HepG2 (cell line): Measurements from ENCODE around the gene COPS6. TPM values are rescaled to one million over a fixed set of nuclear protein-coding genes. Genes with fewer than 3 reads are reported as not detected.

Experiments
- ATAC-seq: fragments of 200-7000 bp; cut with Tn5 transposase; 3 replicates; pipeline ENCODE4 v1.9.1; 2020; ENCODE audit warnings: mild to moderate bottlenecking, moderate library complexity
- BruUV-seq: library from RNA; stranded (reverse); fragments of 400-500 nt; replicated peaks from 2 replicates; lab custom pipeline; 2021; lab: Mats Ljungman, UMichigan
- CTCF ChIA-PET: fragments of 300-600 bp; formaldehyde crosslinking; extraction: SDS; loops from one replicate; lab custom pipeline; 2021; ENCODE audit warnings: low total read pairs, inconsistent platforms, low intra/inter-chr PET ratio; lab: Yijun Ruan, JAX
- POLR2A ChIA-PET: fragments of 350-600 bp; sonication (Branson Sonifier 250); formaldehyde crosslinking; loops from one replicate; lab custom pipeline; 2020; ENCODE audit warnings: antibody characterized with exemption, inconsistent platforms; lab: Yijun Ruan, JAX
- DNase-seq: peaks from one replicate; pipeline ENCODE4 v3.0.0-alpha.2; 2015; ENCODE audit warnings: low spot score
- FAIRE-seq: peaks from 3 replicates; lab custom pipeline; 2011; peaks lifted over from hg19 to GRCh38; lab: Jason Lieb, UNC
- H2AFZ ChIP-seq: one replicate; pipeline ENCODE4 v1.6.1; 2011; ENCODE audit warnings: low read length, inconsistent platforms
- H3K27ac ChIP-seq: fragments of 300-600 bp; 3 replicates; pipeline ENCODE4 v1.8.0; 2011; ENCODE audit warnings: mixed run types, mild to moderate bottlenecking, mixed read lengths, low read length, inconsistent platforms; ENCODE audit not compliant: insufficient read depth; ENCODE audit errors: extremely low read length
- H3K27me3 ChIP-seq, 2 experiments: fragments of 200-600 bp in 1 of 2; 2 replicates in 1 of 2; 3 replicates in 1 of 2; pipeline versions ENCODE4 v1.6.0 to v1.8.0; 2011; ENCODE audit warnings: low read length in 2 of 2, mild to moderate bottlenecking in 2 of 2, moderate library complexity in 2 of 2, inconsistent platforms in 1 of 2; ENCODE audit not compliant: insufficient read depth in 2 of 2, control insufficient read depth in 1 of 2
- H3K36me3 ChIP-seq, 2 experiments: fragments of 200-600 bp in 1 of 2; replicated peaks in 1 of 2; 2 replicates in 1 of 2; 3 replicates in 1 of 2; pipeline versions ENCODE4 v1.5.1 to v1.8.0; 2011; ENCODE audit warnings: low read length in 2 of 2, inconsistent platforms in 1 of 2; ENCODE audit not compliant: insufficient read depth in 2 of 2, control insufficient read depth in 1 of 2
- H3K4me1 ChIP-seq: 2 replicates; pipeline ENCODE4 v1.5.1; 2012; ENCODE audit warnings: low read length, inconsistent platforms; ENCODE audit not compliant: insufficient read depth
- H3K4me2 ChIP-seq: 2 replicates; pipeline ENCODE4 v1.6.0; 2011; ENCODE audit warnings: low read depth, low read length, inconsistent platforms
- H3K4me3 ChIP-seq, 3 experiments: fragments of 200-600 bp in 1 of 3; sonication (generic), shearing (Covaris generic) in 1 of 3; replicated peaks in 1 of 3; 2 replicates each; pipeline ENCODE4 v1.5.1; 2011 to 2016; ENCODE audit warnings: low read length in 3 of 3, inconsistent platforms in 2 of 3, low read depth in 2 of 3, mild to moderate bottlenecking in 2 of 3, control low read depth in 1 of 3, mixed read lengths in 1 of 3; ENCODE audit not compliant: insufficient read depth in 1 of 3
- H3K79me2 ChIP-seq: one replicate; pipeline ENCODE4 v1.6.1; 2011; ENCODE audit warnings: low read length, inconsistent platforms; ENCODE audit not compliant: insufficient read depth
- H3K9ac ChIP-seq: 2 replicates; pipeline ENCODE4 v1.6.0; 2011; ENCODE audit warnings: mild to moderate bottlenecking, low read depth, low read length, inconsistent platforms; ENCODE audit not compliant: insufficient read depth
- H3K9me3 ChIP-seq: 2 replicates; pipeline ENCODE4 v1.5.1; 2012; ENCODE audit warnings: mild to moderate bottlenecking, low read length
- H4K20me1 ChIP-seq: 2 replicates; pipeline ENCODE4 v1.6.0; 2011; ENCODE audit warnings: inconsistent platforms, mild to moderate bottlenecking, low read length, moderate library complexity; ENCODE audit not compliant: insufficient read depth
- FIP1L1 ChIP-seq: fragments of 200-400 bp; formaldehyde crosslinking; IDR thresholded peaks from 2 replicates; pipeline ENCODE4 v1.6.1; 2018; ENCODE audit warnings: low read depth, mild to moderate bottlenecking, low read length, moderate library complexity, borderline replicate concordance; ENCODE audit not compliant: insufficient read depth
- POLR2G ChIP-seq: fragments of 200-400 bp; formaldehyde crosslinking; IDR thresholded peaks from 2 replicates; pipeline ENCODE4 v1.6.1; 2018; ENCODE audit warnings: mild to moderate bottlenecking, low read depth, low read length, moderate library complexity
- RBFOX2 ChIP-seq: fragments of 200-400 bp; formaldehyde crosslinking; IDR thresholded peaks from 2 replicates; pipeline ENCODE4 v1.6.1; 2017; ENCODE audit warnings: low read depth, mild to moderate bottlenecking, low read length
- RBM22 ChIP-seq: fragments of 200-400 bp; formaldehyde crosslinking; optimal IDR thresholded peaks from 2 replicates; pipeline ENCODE3; 2017; ENCODE audit warnings: mild to moderate bottlenecking, low read length, moderate library complexity
- STAG1 ChIP-seq: sonication (generic); formaldehyde crosslinking; IDR thresholded peaks from 2 replicates; pipeline ENCODE4 v1.4.0; 2020; ENCODE audit warnings: missing genetic modification reagents
- ZMAT3 ChIP-seq: sonication (generic); formaldehyde crosslinking; conservative IDR thresholded peaks from 2 replicates; pipeline ENCODE4 v1.7.0; 2021; ENCODE audit warnings: missing genetic modification reagents
- ZNF263 ChIP-seq: sonication (generic); formaldehyde crosslinking; IDR thresholded peaks from 2 replicates; pipeline ENCODE4 v1.4.0; 2020; ENCODE audit warnings: missing genetic modification reagents
- WGBS: methylation state at CpG from one replicate; pipeline ENCODE4 v1.1.6; 2017; ENCODE audit warnings: low lambda C conversion rate; 5-methylcytosine and 5-hydroxymethylcytosine counted together
- in situ Hi-C: cut with HindIII; loops from 2 replicates; pipeline ENCODE4 v1.10.0; 2017; ENCODE audit warnings: low pct_unique_long_range_greater_than_20kb; ENCODE audit not compliant: extremely low pct_ligation_motif_present
- intact Hi-C: fragments of 100-400 bp; cut with micrococcal nuclease; formaldehyde crosslinking; loops from one replicate; pipeline ENCODE4 v1.10.0; 2022; ENCODE audit not compliant: unreplicated experiment
- polyA plus RNA-seq, 8 experiments: library from polyadenylated mRNA; depleted of rRNA in 3 of 8; stranded (reverse) in 7 of 8; unstranded in 1 of 8; fragments of >200 nt; fragmentation: Illumina TruSeq in 4 of 8; extraction: Trizol in 4 of 8; gene quantifications; 2 replicates each; pipeline versions ENCODE4 v1.2.1 to v1.2.3, GENCODE V29; 2011 to 2016; ENCODE audit warnings: low read depth in 4 of 8, missing spikeins in 1 of 8, mixed read lengths in 1 of 8; ENCODE audit not compliant: insufficient read depth in 1 of 8
- total RNA-seq, 5 experiments: library from RNA; depleted of rRNA; stranded (reverse); fragments of >200 nt; fragmentation: Illumina TruSeq; extraction: Trizol; gene quantifications; 2 replicates each; pipeline ENCODE4 v1.2.3, GENCODE V29; 2016; ENCODE audit warnings: low read depth in 1 of 5
- TF ChIP-seq, protein P1 (sequence below): sonication (generic); formaldehyde crosslinking; conservative IDR thresholded peaks from 2 replicates; pipeline ENCODE4 v1.8.1; 2023; ENCODE audit warnings: missing genetic modification reagents

The COPS6 gene
- total and polyA plus RNA-seq, 2 of the 13 experiments (the other 11 are each of a cell fraction or from before 2014, with no cell fraction given): 33.4 to 117 TPM

DNA sequence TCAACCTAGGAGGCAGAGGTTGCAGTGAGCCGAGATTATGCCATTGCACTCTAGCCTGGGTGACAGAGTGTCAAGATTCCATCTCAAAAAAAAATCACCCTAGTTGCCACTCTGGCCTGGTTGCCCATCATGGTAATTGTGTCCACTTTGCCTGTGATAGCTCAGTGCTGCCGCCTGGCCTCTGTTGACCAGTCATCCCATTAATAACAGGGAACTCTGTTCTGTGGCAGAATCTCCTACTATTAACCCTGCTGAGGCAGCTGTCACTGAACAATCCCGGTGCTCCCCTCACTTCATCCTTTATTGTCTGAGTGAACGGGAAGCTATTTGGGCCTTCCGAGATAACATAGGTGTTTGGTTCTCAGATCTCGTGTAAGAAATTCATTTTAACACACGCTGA, 21.8 kb upstream of the COPS6 start:
- no peaks in the 10 kb centered on the region; the same call in 1 of the 2 replicates for H4K20me1 ChIP-seq
- H3K4me2 ChIP-seq: no peak overlapping the region
- ATAC-seq (peak; percentile 30), FAIRE-seq (no peak), DNase-seq (no peak)
- H3K27me3 ChIP-seq: no peaks in the 10 kb centered on the region
- in situ Hi-C loops (no loop called here), intact Hi-C loops (no loop called here)
- ChIA-PET POLR2A (interaction anchor here (1.3 to 1.9 kb wide), 2 partner anchors 11 to 12 kb away, joined by 3 to 10 read pairs; no protein-coding TSS in a partner anchor), CTCF (no interaction called here)
- no peak overlapping the region for H3K27ac ChIP-seq
- WGBS: 93% methylated on average over 6 of the region's 7 CpGs
- H3K36me3 ChIP-seq: peaks cover 17 to 41% of the 10 kb centered on the region in 2 experiments
- H2AFZ ChIP-seq: no peak overlapping the region
- no peak overlapping the region for H3K9ac ChIP-seq
- H3K4me3 ChIP-seq: no peak overlapping the region
- BruUV-seq: no TSS peak
- no peaks in the 10 kb centered on the region for H3K9me3 ChIP-seq
- H3K79me2 ChIP-seq: no peaks in the 10 kb centered on the region
- TF ChIP-seq STAG1 (CRISPR knock-in tag): peak; percentile 32
- 0 out of 2 replicates have a peak, but pooled peaks have one; percentile 51 for TF ChIP-seq ZNF263 (CRISPR knock-in tag)
- no peak for TF ChIP-seq ZMAT3 (CRISPR knock-in tag)
- TF ChIP-seq RBFOX2: 0 out of 2 replicates have a peak, but pooled peaks have one; percentile 16
- peak; percentile 48; the same call in 1 of the 2 replicates for TF ChIP-seq POLR2G
- peak; percentile 87 for TF ChIP-seq RBM22
- TF ChIP-seq, protein P1, sequence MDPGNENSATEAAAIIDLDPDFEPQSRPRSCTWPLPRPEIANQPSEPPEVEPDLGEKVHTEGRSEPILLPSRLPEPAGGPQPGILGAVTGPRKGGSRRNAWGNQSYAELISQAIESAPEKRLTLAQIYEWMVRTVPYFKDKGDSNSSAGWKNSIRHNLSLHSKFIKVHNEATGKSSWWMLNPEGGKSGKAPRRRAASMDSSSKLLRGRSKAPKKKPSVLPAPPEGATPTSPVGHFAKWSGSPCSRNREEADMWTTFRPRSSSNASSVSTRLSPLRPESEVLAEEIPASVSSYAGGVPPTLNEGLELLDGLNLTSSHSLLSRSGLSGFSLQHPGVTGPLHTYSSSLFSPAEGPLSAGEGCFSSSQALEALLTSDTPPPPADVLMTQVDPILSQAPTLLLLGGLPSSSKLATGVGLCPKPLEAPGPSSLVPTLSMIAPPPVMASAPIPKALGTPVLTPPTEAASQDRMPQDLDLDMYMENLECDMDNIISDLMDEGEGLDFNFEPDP (CRISPR knock-in tag): 0 out of 2 replicates have a peak, but pooled peaks have one; percentile 46
- TF ChIP-seq FIP1L1: no peak
- peaks cover 14% of the 10 kb centered on the region for H3K4me1 ChIP-seq
